Endothelial cell of hepatic sinusoid (primary cell): ENCODE data around the gene GEN1.

Experiments
- in situ Hi-C: cut with HindIII; loops from 2 replicates; pipeline ENCODE4 v1.10.0; 2017; ENCODE audit warnings: low sequenced_read_pairs

The GEN1 gene

GRCh38 chr2:17793803-17794354 is 39.9 kb downstream of the GEN1 start:
- in situ Hi-C loops, result no loop called here

GRCh38 chr2:17795309-17795708 is 41.4 kb downstream of the GEN1 start:
- in situ Hi-C loops, result no loop called here

- in situ Hi-C loops, result no loop called here
Measured at GRCh38 chr2:17798338-17798737, 44.4 kb downstream of the GEN1 start.

- in situ Hi-C loops, result no loop called here
Measured at GRCh38 chr2:17799301-17800120, 45.6 kb downstream of the GEN1 start.

- in situ Hi-C loops, result no loop called here
Measured at GRCh38 chr2:17800219-17800618, 46.3 kb downstream of the GEN1 start.

- in situ Hi-C loops, result no loop called here
Measured at GRCh38 chr2:17800693-17801458, 46.9 kb downstream of the GEN1 start.

- in situ Hi-C loops, result no loop called here
Measured at GRCh38 chr2:17803497-17803896, 49.6 kb downstream of the GEN1 start.

GRCh38 chr2:17804358-17804757 is 50.4 kb downstream of the GEN1 start:
- in situ Hi-C loops, result no loop called here

- in situ Hi-C loops, result no loop called here
Measured at GRCh38 chr2:17805166-17805565, 51.2 kb downstream of the GEN1 start.

GRCh38 chr2:17805717-17806363 is 51.9 kb downstream of the GEN1 start:
- in situ Hi-C loops, result no loop called here

GRCh38 chr2:17813010-17813741 is 59.2 kb downstream of the GEN1 start:
- in situ Hi-C loops, result no loop called here

- in situ Hi-C loops, result no loop called here
Measured at GRCh38 chr2:17813742-17814473, 60.0 kb downstream of the GEN1 start.

- in situ Hi-C loops, result no loop called here
Measured at GRCh38 chr2:17814601-17815000, 60.7 kb downstream of the GEN1 start.

- in situ Hi-C loops, result no loop called here
Measured at GRCh38 chr2:17815468-17816184, 61.7 kb downstream of the GEN1 start.

- in situ Hi-C loops, result no loop called here
Measured at GRCh38 chr2:17816396-17817245, 62.7 kb downstream of the GEN1 start, which contains the start of gene MSGN1. Gene MSGN1, plus strand, starts transcription at chr2:17816460. Its CDS starts 59 bp downstream, at chr2:17816519.

GRCh38 chr2:17818235-17818815 is 64.4 kb downstream of the GEN1 start:
- in situ Hi-C loops, result no loop called here

- in situ Hi-C loops, result no loop called here
Measured at GRCh38 chr2:17821080-17821479, 67.1 kb downstream of the GEN1 start.
